Natural killer cell (primary cell): ENCODE measurements around the gene ADAP1. TPM values are rescaled to one million over a fixed set of nuclear protein-coding genes. Genes with fewer than 3 reads are reported as not detected.

Source experiments
- ATAC-seq, 3 donors: fragments of 150-1000 bp in 2 of 3; fragments of 200-7000 bp in 1 of 3; cut with Tn5 transposase; 1 replicate in 1 of 3; 2 replicates in 2 of 3; pipeline ENCODE4 v1.10.0; 2021; ENCODE audit warnings: mild to moderate bottlenecking in 2 of 3, moderate library complexity in 2 of 3
- DNase-seq, 2 donors: peaks; one replicate each; pipeline versions ENCODE4 v3.0.0 to v3.0.0-alpha.2; 2013 to 2021; ENCODE audit warnings: mixed read lengths in 1 of 2
- H3K27ac ChIP-seq: one replicate; pipeline ENCODE4 v1.5.1; 2013; ENCODE audit warnings: mild to moderate bottlenecking, low read length
- H3K27me3 ChIP-seq: one replicate; pipeline ENCODE4 v1.6.1; 2013; ENCODE audit warnings: low read length; ENCODE audit not compliant: control insufficient read depth, insufficient read depth
- H3K36me3 ChIP-seq: one replicate; pipeline ENCODE4 v1.6.1; 2013; ENCODE audit warnings: low read length; ENCODE audit not compliant: control insufficient read depth, insufficient read depth
- H3K4me1 ChIP-seq: one replicate; pipeline ENCODE4 v1.6.1; 2013; ENCODE audit warnings: low read length; ENCODE audit not compliant: control insufficient read depth, insufficient read depth
- H3K4me3 ChIP-seq: one replicate; pipeline ENCODE4 v1.5.1; 2013; ENCODE audit warnings: low read length
- H3K9me3 ChIP-seq: one replicate; pipeline ENCODE4 v1.6.1; 2013; ENCODE audit warnings: low read length; ENCODE audit not compliant: control insufficient read depth, insufficient read depth
- H3K27ac Mint-ChIP-seq, 2 donors: one replicate each; pipeline ENCODE4 v1.8.0; 2022; ENCODE audit warnings: mild to moderate bottlenecking in 2 of 2, mixed read lengths in 2 of 2, moderate library complexity in 1 of 2
- H3K27me3 Mint-ChIP-seq, 2 donors: one replicate each; pipeline ENCODE4 v1.8.0; 2022; ENCODE audit warnings: low read depth in 2 of 2, mixed read lengths in 2 of 2
- H3K36me3 Mint-ChIP-seq: one replicate; pipeline ENCODE4 v1.8.0; 2022; ENCODE audit warnings: mixed read lengths
- H3K4me1 Mint-ChIP-seq, 2 donors: one replicate each; pipeline ENCODE4 v1.8.0; 2022; ENCODE audit warnings: mixed read lengths in 2 of 2
- H3K4me3 Mint-ChIP-seq: one replicate; pipeline ENCODE4 v1.8.0; 2022; ENCODE audit warnings: mild to moderate bottlenecking, moderate library complexity, mixed read lengths
- H3K9me3 Mint-ChIP-seq, 2 donors: one replicate each; pipeline ENCODE4 v1.8.0; 2022; ENCODE audit warnings: mixed read lengths in 2 of 2
- WGBS: methylation state at CpG from one replicate; pipeline ENCODE4 v1.1.7; 2013; ENCODE audit warnings: missing lambda C conversion rate; ENCODE audit not compliant: insufficient coverage; 5-methylcytosine and 5-hydroxymethylcytosine counted together
- intact Hi-C: fragments of 100-400 bp; cut with micrococcal nuclease; formaldehyde crosslinking; loops from one replicate; pipeline ENCODE4 v1.14.2; 2022
- total RNA-seq, 4 donors: library from RNA; stranded (reverse); fragments of 120-200 nt in 1 of 4; gene quantifications; one replicate each; pipeline versions ENCODE4 v1.2.3 to v1.2.4, GENCODE V29; 2013 to 2022
- TF ChIP-seq, protein P1 (sequence below): fragments of 200-600 bp; IDR thresholded peaks from one replicate; pipeline ENCODE4 v1.8.0; 2022; ENCODE audit warnings: antibody characterized with exemption

Gene ADAP1
- total RNA-seq, 3 donors from 2014 or later (not counting 1 experiment from before 2014, with no cell fraction given), result 87.2 to 117 (median 89.2) TPM

DNA sequence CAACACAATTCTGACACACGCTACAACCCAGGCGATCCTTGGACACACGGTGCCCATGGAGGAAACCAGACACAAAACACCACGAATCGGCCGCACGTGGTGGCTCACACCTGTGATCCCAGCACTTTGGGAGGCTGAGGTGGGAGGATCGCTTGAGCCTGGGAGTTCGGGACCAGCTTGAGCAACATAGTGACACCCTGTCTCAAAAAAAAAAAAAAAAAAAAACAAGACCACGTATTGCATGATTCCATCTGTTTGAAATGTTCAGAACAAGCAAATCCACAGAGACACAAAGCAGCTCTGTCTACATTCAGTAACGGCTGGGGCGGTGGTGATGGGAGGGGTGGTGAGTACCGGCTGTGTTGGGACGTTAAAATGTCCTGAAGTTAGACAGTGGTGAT, 25.2 kb downstream of the ADAP1 start:
- intact Hi-C loops, result no loop called here
- Histone ChIP-seq H3K27ac (peak overlapping the region; percentile 56), H3K36me3 (peaks cover 2% of the 10 kb centered on the region), H3K9me3 (no peaks in the 10 kb centered on the region), H3K4me1 (peaks cover 78% of the 10 kb centered on the region), H3K27me3 (no peaks in the 10 kb centered on the region), H3K4me3 (no peak overlapping the region)
- H3K27me3 Mint-ChIP-seq, result no peaks in the 10 kb centered on the region
- H3K27ac Mint-ChIP-seq, result peak overlapping the region; percentile 76 to 87
- no peaks in the 10 kb centered on the region for H3K36me3 Mint-ChIP-seq
- no peaks in the 10 kb centered on the region for H3K9me3 Mint-ChIP-seq
- peaks cover 33 to 53% of the 10 kb centered on the region in 2 donors for H3K4me1 Mint-ChIP-seq
- ATAC-seq (no peak), DNase-seq (peak in 1 of 2 donors; percentile 15)
- TF ChIP-seq, protein P1, sequence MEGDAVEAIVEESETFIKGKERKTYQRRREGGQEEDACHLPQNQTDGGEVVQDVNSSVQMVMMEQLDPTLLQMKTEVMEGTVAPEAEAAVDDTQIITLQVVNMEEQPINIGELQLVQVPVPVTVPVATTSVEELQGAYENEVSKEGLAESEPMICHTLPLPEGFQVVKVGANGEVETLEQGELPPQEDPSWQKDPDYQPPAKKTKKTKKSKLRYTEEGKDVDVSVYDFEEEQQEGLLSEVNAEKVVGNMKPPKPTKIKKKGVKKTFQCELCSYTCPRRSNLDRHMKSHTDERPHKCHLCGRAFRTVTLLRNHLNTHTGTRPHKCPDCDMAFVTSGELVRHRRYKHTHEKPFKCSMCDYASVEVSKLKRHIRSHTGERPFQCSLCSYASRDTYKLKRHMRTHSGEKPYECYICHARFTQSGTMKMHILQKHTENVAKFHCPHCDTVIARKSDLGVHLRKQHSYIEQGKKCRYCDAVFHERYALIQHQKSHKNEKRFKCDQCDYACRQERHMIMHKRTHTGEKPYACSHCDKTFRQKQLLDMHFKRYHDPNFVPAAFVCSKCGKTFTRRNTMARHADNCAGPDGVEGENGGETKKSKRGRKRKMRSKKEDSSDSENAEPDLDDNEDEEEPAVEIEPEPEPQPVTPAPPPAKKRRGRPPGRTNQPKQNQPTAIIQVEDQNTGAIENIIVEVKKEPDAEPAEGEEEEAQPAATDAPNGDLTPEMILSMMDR, result no peak
- WGBS, result 71% methylated on average over 14 of the region's 14 CpGs
- H3K4me3 Mint-ChIP-seq, result peak overlapping the region; percentile 65

DNA sequence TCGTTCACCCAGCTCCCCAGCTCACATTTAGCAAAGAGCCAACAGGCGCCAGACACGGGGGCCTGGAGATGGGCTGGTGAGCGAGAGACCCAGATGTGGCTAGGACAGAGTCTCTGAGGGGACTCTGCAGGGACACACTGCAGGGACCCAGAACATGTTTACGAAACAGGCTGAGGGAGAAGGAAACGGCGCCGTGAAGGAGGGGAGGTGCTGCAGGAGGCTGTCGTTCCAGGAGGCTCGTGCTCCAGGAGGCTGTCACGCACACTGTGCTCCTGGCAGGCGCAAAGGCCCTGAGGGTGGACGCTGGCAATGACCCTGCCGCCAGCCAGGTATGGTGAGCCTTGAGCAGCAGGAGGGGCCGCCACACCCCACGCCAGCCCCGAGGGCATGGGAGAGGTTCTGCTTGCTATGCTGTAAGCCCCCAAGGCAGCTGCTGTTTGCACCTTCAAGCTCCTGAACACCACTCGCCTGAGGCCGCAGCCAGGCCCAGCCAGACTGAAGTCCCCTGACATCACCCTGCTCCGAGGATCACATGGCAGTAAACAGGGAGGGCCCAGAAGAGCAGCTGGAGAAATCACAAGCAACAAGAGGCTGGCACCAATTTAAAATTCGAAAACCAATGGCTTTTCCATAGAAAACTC, 27.3 kb downstream of the ADAP1 start:
- H3K4me1 Mint-ChIP-seq, result peaks cover 45 to 69% of the 10 kb centered on the region in 2 donors
- no peaks in the 10 kb centered on the region for H3K27me3 Mint-ChIP-seq
- intact Hi-C loops, result no loop called here
- peaks cover 97% of the 10 kb centered on the region for H3K4me1 ChIP-seq
- TF ChIP-seq, protein P1, result no peak
- DNase-seq (peak in 1 of 2 donors; percentile 14), ATAC-seq (no peak)
- no peak overlapping the region for H3K4me3 ChIP-seq
- no peaks in the 10 kb centered on the region for H3K9me3 Mint-ChIP-seq
- whole genome bisulfite sequencing, result 87% methylated on average over 21 of the region's 21 CpGs
- peaks cover 2% of the 10 kb centered on the region for H3K36me3 ChIP-seq
- H3K27me3 ChIP-seq, result no peaks in the 10 kb centered on the region
- H3K4me3 Mint-ChIP-seq, result peak overlapping the region; percentile 35
- H3K36me3 Mint-ChIP-seq, result no peaks in the 10 kb centered on the region
- no peaks in the 10 kb centered on the region for H3K9me3 ChIP-seq
- H3K27ac Mint-ChIP-seq, result peak overlapping the region; percentile 87 to 93
- peak overlapping the region; percentile 1 for H3K27ac ChIP-seq

DNA sequence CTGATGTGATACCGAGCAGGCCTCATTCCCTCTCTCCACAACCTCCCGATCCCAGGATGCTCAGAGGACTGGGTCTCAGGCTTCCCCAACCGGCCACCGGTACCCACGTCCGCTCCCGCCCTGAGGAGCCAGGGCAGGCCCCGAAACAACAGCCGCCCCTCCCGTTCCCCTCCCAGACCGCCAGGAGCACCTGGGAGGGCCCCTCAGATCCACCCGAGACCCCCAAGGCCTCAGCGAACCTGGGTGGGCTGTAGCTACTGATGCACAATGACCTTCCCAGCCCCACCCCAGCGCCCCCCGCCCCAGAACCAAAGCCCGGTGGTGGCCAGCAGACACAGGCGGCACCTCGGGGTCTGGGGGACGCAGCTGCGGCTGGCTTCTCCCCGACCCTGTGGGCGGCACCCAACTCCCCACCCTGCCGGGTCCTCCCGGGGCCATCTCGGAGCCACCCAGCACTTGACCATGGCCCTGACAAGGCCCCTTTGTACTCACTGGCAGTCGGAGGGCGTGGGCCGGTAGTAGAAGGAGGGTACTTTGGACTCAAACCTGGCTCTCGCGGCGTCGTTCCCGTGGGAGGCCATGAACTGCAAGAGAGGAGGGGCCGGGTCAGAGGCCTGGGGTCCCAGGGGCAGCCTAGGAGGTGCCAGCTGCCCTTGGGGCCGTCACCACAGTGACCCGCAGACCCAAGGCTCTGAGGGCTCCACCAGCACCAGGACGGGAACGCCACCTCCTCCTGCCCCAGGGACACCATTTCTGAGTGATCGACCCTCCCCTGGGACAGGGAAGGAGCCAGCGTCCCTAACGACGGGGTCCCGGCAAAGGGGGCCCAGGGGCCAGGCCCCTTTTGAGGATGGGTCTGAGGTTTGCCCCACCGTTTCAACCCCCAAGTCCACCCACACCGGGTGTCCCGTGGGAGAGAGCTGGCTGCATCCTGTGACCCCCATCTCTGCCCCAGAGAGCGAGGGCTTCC, 28.1 kb downstream of the ADAP1 start:
- ATAC-seq (no peak), DNase-seq (peak in 1 of 2 donors; percentile 17)
- Histone ChIP-seq H3K4me1 (peaks cover 99% of the 10 kb centered on the region), H3K27me3 (no peaks in the 10 kb centered on the region), H3K4me3 (no peak overlapping the region), H3K36me3 (peaks cover 2% of the 10 kb centered on the region), H3K9me3 (no peaks in the 10 kb centered on the region), H3K27ac (peak overlapping the region; percentile 68)
- TF ChIP-seq, protein P1, result no peak
- intact Hi-C loops, result no loop called here
- Mint-ChIP-seq H3K27ac (peak overlapping the region; percentile 87 to 93), H3K9me3 (no peaks in the 10 kb centered on the region), H3K36me3 (no peaks in the 10 kb centered on the region), H3K27me3 (no peaks in the 10 kb centered on the region), H3K4me3 (no peak overlapping the region), H3K4me1 (peaks cover 49 to 70% of the 10 kb centered on the region in 2 donors)
- 86% methylated on average over 46 of the region's 47 CpGs for WGBS
